Tibial nerve (tissue), 4 donors: ENCODE measurements around the gene ZNF814.
"Not testable (repeated sequence)": the region's sequence is repeated elsewhere in the genome, so short reads cannot be mapped to it uniquely, and the experiment has no call there.

Experiments used
- EP300 ChIP-seq, 2 donors: sonication (generic); formaldehyde crosslinking; IDR thresholded peaks; one replicate each; pipeline ENCODE4 v1.6.1; 2017; ENCODE audit warnings: antibody characterized with exemption in 2 of 2, mild to moderate bottlenecking in 1 of 2
- TF ChIP-seq, protein P1 (sequence below), 5 experiments: fragments of 200-600 bp in 3 of 5; fragments of 450-650 bp in 2 of 5; sonication (generic) in 3 of 5; IDR thresholded peaks; one replicate each; pipeline ENCODE4 v1.5.1; 2016 to 2019; ENCODE audit warnings: antibody characterized with exemption in 5 of 5, mild to moderate bottlenecking in 3 of 5, moderate library complexity in 2 of 5

DNA sequence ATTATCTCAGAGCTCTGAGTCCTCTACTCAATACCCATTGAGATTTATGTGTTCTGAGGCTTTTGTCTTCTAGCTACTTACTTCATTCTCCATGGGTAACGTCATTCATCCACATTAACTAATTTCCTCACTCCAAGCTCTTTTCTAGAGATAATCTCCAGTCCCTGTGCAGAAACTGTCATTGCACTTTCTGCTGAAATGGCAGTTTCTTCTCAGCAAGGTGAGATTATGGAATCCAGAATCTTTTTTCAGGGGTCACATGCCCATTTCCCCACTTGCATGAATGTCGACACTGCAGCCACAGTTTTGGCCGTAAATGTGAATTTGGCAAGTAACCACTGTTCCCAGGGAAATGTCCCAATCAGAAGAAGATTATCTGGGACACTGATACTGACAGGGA is 26.5 kb downstream of the ZNF814 start:
- TF ChIP-seq, protein P1, sequence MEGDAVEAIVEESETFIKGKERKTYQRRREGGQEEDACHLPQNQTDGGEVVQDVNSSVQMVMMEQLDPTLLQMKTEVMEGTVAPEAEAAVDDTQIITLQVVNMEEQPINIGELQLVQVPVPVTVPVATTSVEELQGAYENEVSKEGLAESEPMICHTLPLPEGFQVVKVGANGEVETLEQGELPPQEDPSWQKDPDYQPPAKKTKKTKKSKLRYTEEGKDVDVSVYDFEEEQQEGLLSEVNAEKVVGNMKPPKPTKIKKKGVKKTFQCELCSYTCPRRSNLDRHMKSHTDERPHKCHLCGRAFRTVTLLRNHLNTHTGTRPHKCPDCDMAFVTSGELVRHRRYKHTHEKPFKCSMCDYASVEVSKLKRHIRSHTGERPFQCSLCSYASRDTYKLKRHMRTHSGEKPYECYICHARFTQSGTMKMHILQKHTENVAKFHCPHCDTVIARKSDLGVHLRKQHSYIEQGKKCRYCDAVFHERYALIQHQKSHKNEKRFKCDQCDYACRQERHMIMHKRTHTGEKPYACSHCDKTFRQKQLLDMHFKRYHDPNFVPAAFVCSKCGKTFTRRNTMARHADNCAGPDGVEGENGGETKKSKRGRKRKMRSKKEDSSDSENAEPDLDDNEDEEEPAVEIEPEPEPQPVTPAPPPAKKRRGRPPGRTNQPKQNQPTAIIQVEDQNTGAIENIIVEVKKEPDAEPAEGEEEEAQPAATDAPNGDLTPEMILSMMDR (IDR thresholded peaks at IDR 0.05) = not testable (repeated sequence)
- not testable (repeated sequence) for TF ChIP-seq EP300 (IDR thresholded peaks at IDR 0.05)
